GF-D8 (cell line): ENCODE data around the gene SNHG17.
"Not testable (repeated sequence)": the region's sequence is repeated elsewhere in the genome, so short reads cannot be mapped to it uniquely, and the experiment has no call there.

Source experiments
- DNase-seq: peaks from one replicate; lab custom pipeline; 2025; lab: John Stamatoyannopoulos, UW

SNHG17 gene

DNA sequence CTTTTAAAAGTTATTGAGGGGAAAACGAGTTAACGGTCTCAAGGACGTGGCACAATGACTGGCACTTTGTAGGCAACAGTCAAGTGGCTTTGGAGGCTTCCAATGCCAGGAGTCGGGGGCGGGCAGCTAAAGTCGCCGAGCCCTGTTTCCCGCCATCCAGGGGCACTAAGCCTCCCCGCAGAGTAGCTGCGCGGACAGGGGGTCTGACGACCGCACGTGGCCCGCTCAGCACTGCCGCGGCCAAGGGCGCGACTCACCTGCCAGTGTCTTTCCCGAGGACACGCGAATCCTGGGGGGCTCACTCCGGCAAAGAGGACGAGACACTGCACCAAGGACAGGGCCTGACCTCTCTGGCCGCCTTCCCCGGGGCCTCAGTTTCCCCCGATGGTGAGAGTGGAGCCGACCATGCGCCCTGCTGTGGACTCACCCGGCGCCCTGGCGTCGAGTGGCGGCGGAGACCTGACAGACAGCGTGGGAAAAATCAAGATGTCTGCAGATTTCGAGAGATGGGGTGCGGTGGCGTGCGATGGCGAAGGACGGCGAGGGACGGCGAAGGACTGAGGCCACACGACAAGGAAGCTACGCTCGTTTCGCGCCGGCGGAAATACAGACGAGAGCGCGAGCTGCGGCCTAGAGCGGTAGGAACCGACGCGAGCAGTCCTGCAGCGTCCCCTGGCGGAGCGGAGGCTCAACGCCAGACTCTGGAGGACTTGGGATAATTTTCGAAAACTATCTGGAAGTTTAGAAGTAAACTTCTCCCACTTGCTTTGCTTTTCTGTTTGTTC is at the start of gene SNHG17:
SNHG17 (minus strand) TSS at position 559 of the 785 bp plus-strand sequence.
- peak; percentile 50 for DNase-seq

GRCh38 chr20:38479596-38479995 is 44.5 kb upstream of the SNHG17 start:
- DNase-seq = no peak

DNA sequence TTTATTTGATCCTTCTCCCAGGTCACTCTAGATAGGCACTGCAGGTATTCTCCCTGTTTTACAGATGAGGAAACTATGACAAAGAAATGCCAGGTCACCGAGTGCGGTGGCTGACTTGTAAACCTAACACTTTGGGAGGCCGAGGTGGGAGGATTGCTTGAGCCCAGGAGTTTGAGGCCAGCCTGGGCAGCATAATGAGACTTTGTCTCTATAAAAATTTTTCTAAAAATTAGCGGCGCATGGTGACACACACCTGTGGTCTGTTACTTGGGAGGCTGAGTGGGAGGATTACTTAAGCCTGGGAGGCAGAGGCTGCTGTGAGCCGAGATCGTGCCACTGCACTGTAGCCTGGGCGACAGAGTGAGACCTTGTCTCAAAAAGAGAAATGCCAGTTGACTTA is 42.6 kb upstream of the SNHG17 start:
- no peak for DNase-seq

DNA sequence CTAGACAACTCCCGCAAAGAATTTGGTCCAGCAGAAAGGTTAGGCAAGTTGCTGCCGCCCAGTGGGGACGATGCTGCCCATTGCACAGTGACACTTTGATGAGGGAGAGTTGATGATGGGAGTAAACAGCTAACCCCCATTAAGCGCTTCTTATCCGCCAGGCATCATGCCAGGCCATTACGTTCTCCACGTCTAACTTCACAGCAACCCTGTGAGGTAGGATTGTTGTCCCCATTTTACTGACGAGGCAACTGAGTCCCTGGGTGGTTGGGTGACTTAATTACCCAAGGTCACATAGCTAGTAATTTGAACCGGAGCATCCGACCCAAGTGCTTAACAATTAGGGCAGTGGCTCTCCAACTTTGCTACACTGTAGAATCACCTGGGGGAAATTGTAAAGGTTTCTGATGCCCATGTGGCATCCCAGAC is 38.3 kb upstream of the SNHG17 start:
- no peak for DNase-seq

DNA sequence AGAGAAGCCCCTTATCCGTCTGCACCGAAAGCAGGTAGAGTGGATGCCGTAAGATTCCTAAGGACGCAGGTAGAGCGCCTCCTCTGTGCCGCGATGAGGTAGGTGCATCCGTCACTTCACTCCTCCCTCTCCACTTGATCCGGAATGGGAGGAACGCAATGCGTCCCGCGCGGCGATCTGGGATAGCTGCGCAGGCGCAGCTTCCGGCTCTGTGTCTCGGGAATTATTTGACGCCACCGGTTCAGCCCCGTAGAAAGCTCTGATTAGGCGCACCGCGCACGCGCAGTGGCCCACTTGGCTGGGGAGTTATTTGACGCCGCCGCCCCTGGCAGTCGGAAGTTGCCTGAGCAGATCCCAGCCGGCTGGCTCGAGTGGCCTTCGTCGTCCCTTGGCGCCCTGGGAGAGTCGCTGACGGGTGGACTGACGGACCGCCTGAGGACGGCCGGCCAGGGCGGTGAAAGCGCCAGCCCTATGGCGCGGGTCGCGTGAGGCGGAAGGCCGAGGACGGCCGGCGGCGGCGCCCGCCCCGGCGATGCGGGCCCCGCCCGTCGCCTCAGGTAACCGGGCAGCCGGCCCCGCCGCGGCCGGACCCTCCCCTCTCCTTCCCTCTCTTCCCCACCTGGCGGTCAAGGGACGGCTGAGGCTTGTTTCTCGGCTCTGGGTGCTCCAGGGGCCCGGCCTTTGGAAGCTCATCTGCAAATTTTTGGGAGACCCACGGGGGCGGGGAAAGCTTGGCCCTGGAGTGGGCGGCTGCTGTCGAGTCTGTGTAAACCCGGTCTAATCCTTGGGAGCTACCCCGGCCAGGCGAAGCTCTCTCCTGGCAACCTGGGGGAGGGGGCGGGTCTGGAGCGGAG is 37.6 kb upstream of the SNHG17 start, which contains the start of gene RALGAPB:
RALGAPB (plus strand) TSS at position 331 of the 854 bp plus-strand sequence. CDS start 15,590 bp downstream, outside the sequence.
- DNase-seq = peak; percentile 94

GRCh38 chr20:38471987-38472512 is 36.9 kb upstream of the SNHG17 start:
- DNase-seq = no peak

DNA sequence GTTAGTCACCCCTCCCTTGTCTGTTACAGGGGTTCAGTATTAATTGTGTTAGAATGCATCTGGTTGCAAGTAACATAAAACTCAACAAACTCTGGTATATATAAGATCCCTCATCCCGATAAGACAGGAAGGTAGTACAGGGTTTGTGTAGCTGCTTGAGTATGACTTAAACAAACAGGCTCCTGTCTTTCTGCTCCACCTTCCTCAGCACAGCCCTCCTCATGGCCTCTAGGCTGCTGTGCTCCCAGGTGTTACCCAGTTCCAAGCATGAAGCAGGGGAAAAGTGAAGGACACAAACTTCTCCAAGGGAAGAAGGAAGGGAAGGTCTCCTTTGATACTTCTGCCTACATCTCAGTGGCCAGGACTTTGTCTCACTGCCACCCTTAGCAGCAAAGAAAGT is 36.1 kb upstream of the SNHG17 start:
- DNase-seq = no peak

- DNase-seq = no peak
These were observed 31.9 kb upstream of the SNHG17 start for GRCh38 chr20:38466983-38467382.

DNA sequence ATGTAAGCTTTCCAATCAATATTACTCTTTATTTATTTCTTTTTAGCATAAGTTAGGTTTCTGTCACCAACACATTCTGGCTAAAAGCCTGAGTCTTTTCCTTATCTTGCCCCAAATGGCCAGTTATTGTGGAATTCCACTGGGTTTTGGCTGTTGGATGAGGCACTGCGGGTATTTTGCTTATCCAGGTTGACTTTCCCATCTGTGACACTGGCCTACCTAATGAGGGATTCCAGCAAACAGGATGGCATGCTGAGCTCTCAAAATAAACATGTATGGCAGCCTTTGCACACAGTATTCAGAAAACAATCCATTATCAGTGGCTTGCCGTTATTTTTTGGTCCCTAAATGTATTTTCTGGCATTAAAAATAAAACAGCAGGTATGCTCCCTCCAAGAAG is 31.0 kb upstream of the SNHG17 start:
- DNase-seq = no peak

- DNase-seq = not testable (repeated sequence)
These were observed 26.4 kb upstream of the SNHG17 start for GRCh38 chr20:38461569-38461968.

DNA sequence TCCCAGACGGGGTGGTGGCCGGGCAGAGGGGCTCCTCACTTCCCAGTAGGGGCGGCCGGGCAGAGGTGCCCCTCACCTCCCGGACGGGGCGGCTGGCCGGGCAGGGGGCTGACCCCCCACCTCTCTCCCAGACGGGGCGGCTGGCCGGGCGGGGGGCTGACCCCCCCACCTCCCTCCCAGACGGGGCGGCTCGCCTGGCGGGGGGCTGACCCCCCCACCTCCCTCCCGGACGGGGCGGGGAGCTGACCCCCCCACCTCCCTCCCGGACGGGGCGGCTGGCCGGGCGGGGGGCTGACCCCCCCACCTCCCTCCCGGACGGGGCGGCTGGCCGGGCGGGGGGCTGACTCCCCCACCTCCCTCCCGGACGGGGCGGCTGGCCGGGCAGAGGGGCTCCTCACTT is 26.0 kb upstream of the SNHG17 start:
- not testable (repeated sequence) for DNase-seq

- not testable (repeated sequence) for DNase-seq
These were observed 25.5 kb upstream of the SNHG17 start for GRCh38 chr20:38460631-38461030.

GRCh38 chr20:38460040-38460623 is 25.0 kb upstream of the SNHG17 start:
- no peak for DNase-seq

- no peak for DNase-seq
These were observed 23.2 kb upstream of the SNHG17 start for GRCh38 chr20:38458314-38458713.

GRCh38 chr20:38454556-38455473 is 19.7 kb upstream of the SNHG17 start:
- DNase-seq = no peak

- peak; percentile 4 for DNase-seq
These were observed 18.8 kb upstream of the SNHG17 start for GRCh38 chr20:38453941-38454340.

GRCh38 chr20:38452880-38453624 is 17.9 kb upstream of the SNHG17 start:
- no peak for DNase-seq

DNA sequence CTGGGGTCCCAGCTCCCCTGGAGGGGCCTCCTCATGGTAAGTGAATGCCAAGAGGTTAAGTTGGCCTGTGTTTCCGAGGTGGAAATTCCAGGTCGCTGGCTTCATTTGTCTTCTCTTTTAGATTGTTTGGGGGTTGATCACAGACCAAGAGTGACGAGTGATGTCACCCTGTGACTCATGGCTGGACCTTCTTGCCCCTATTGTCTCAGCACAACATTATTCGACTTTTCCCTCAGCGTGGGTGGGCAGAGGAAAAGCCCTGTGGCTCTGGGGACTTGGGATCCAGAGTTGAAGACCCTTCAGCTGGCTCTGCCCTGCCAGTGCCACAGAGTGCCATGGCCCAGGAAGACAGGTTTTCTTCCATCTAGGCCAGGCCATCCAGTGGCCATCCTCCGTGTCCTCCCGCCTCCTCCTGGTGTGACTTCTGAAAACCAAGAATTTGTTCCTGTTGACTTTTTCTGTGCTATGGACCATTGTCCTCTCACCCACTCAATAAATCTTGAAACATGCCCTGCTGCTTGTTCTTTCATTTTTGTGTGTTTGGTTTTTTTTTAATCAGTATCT is 15.4 kb upstream of the SNHG17 start:
- DNase-seq = no peak

- DNase-seq = no peak
These were observed 13.9 kb upstream of the SNHG17 start for GRCh38 chr20:38449046-38449445.
